Panc1 (cell line): ENCODE measurements around the gene PTPRJ. TPM values are rescaled to one million over a fixed set of nuclear protein-coding genes. Genes with fewer than 3 reads are reported as not detected.
A peak's percentile ranks its signal among the peaks of the same experiment; 100 is the strongest.

Source experiments
- ATAC-seq: fragments of 200-7000 bp; cut with Tn5 transposase; 2 replicates; pipeline ENCODE4 v1.9.1; 2020; ENCODE audit warnings: mild to moderate bottlenecking, moderate library complexity
- BruUV-seq: library from RNA; stranded (reverse); fragments of 400-500 nt; replicated peaks from 2 replicates; lab custom pipeline; 2021; lab: Mats Ljungman, UMichigan
- CTCF ChIA-PET: fragments of 300-600 bp; sonication (Branson Sonifier 250); formaldehyde crosslinking; loops from one replicate; lab custom pipeline; 2022; ENCODE audit warnings: antibody characterized with exemption; lab: Charles Lee
- POLR2A ChIA-PET: fragments of 300-600 bp; sonication (Branson Sonifier 250); formaldehyde crosslinking; loops from one replicate; lab custom pipeline; 2022; ENCODE audit warnings: antibody characterized with exemption; lab: Charles Lee
- DNase-seq: peaks from one replicate; pipeline ENCODE4 v3.0.0-alpha.2; 2010; ENCODE audit warnings: low read depth, low spot score
- H3K27ac ChIP-seq: 2 replicates; pipeline ENCODE4 v1.5.1; 2011; ENCODE audit warnings: mild to moderate bottlenecking, low read length, inconsistent platforms
- H3K27me3 ChIP-seq: fragments of 200-500 bp; sonication (Bioruptor generic); 2 replicates; pipeline ENCODE4 v1.6.0; 2014; ENCODE audit warnings: low read length, inconsistent platforms; ENCODE audit not compliant: control insufficient read depth, insufficient read depth
- H3K36me3 ChIP-seq: fragments of 200-500 bp; sonication (Bioruptor generic); 2 replicates; pipeline ENCODE4 v1.5.1; 2014; ENCODE audit warnings: inconsistent platforms, mild to moderate bottlenecking, low read length, moderate library complexity; ENCODE audit not compliant: control insufficient read depth, insufficient read depth
- H3K4me1 ChIP-seq: 2 replicates; pipeline ENCODE4 v1.5.1; 2011; ENCODE audit warnings: inconsistent platforms, mild to moderate bottlenecking, low read length, moderate library complexity; ENCODE audit not compliant: control insufficient read depth, insufficient read depth
- H3K4me3 ChIP-seq, 2 experiments: 2 replicates each; pipeline ENCODE4 v1.5.1; 2011 to 2012; ENCODE audit warnings: low read depth in 2 of 2, low read length in 2 of 2, mild to moderate bottlenecking in 2 of 2, inconsistent platforms in 1 of 2, moderate library complexity in 1 of 2
- H3K9me3 ChIP-seq: fragments of 200-500 bp; sonication (Bioruptor generic); 2 replicates; pipeline ENCODE4 v1.5.1; 2014; ENCODE audit warnings: low read depth, mild to moderate bottlenecking, inconsistent platforms, low read length, moderate library complexity; ENCODE audit not compliant: control insufficient read depth, insufficient read depth
- CTCF ChIP-seq: fragments of 450-650 bp; IDR thresholded peaks from 2 replicates; pipeline ENCODE4 v1.5.1; 2017; ENCODE audit warnings: mild to moderate bottlenecking
- POLR2AphosphoS5 ChIP-seq: IDR thresholded peaks from 2 replicates; pipeline ENCODE4 v1.6.1; 2012; ENCODE audit warnings: mild to moderate bottlenecking, low read depth, low read length, moderate library complexity
- REST ChIP-seq, 2 experiments: IDR thresholded peaks; 2 replicates each; pipeline ENCODE4 v1.6.1; 2011 to 2012; ENCODE audit warnings: low read depth in 2 of 2, control low read depth in 1 of 2, low read length in 1 of 2, mild to moderate bottlenecking in 1 of 2, moderate library complexity in 1 of 2; ENCODE audit not compliant: insufficient read depth in 1 of 2
- SIN3A ChIP-seq: IDR thresholded peaks from 2 replicates; pipeline ENCODE4 v1.6.1; 2012; ENCODE audit warnings: low read depth, mild to moderate bottlenecking, low read length, moderate library complexity, borderline replicate concordance; ENCODE audit not compliant: insufficient read depth
- TCF7L2 ChIP-seq: IDR thresholded peaks from 2 replicates; pipeline ENCODE4 v1.6.1; 2011; ENCODE audit warnings: mild to moderate bottlenecking, low read depth, low read length, inconsistent platforms
- in situ Hi-C: cut with HindIII; loops from 2 replicates; pipeline ENCODE4 v1.10.0; 2016; ENCODE audit warnings: low sequenced_read_pairs, low pct_unique_long_range_greater_than_20kb
- intact Hi-C: fragments of 100-400 bp; cut with micrococcal nuclease; formaldehyde crosslinking; loops from one replicate; pipeline ENCODE4 v1.10.0; 2022; ENCODE audit not compliant: unreplicated experiment
- total RNA-seq: library from RNA; stranded (reverse); gene quantifications from one replicate; pipeline ENCODE4 v1.2.1, GENCODE V29; 2021; ENCODE audit not compliant: unreplicated experiment

The PTPRJ gene
- total RNA-seq, 1 experiment from 2014 or later = 73.6 TPM

- no peaks in the 10 kb centered on the region for H3K36me3 ChIP-seq
- no TSS peak for BruUV-seq
- in situ Hi-C loops (no loop called here), intact Hi-C loops (no loop called here)
- H3K4me3 ChIP-seq = no peak overlapping the region
- H3K27me3 ChIP-seq = no peaks in the 10 kb centered on the region
- peaks cover 10% of the 10 kb centered on the region for H3K4me1 ChIP-seq
- no peaks in the 10 kb centered on the region for H3K9me3 ChIP-seq
- POLR2A ChIA-PET = no interaction called here
- no peak; the same call in 1 of the 2 replicates for ATAC-seq
- DNase-seq = no peak
- CTCF ChIA-PET = no interaction called here
- no peak for TF ChIP-seq SIN3A
- TF ChIP-seq REST (IDR thresholded peaks at IDR 0.05; ENCODE audit: insufficient read depth in 1 of 2, low read depth in 2 of 2, low read length in 1 of 2) = no peak
- TF ChIP-seq TCF7L2 = no peak
- TF ChIP-seq CTCF = no peak
- no peak for TF ChIP-seq POLR2AphosphoS5
- H3K27ac ChIP-seq = no peak overlapping the region
Observed at GRCh38 chr11:48080301-48080861, 100.0 kb downstream of the PTPRJ start.

GRCh38 chr11:48081151-48082010 lies 101.0 kb downstream of the PTPRJ start:
- Histone ChIP-seq H3K4me3 (no peak overlapping the region), H3K9me3 (no peaks in the 10 kb centered on the region), H3K36me3 (no peaks in the 10 kb centered on the region), H3K4me1 (peaks cover 10% of the 10 kb centered on the region), H3K27ac (no peak overlapping the region), H3K27me3 (no peaks in the 10 kb centered on the region)
- intact Hi-C loops = no loop called here
- DNase-seq = no peak
- BruUV-seq = no TSS peak
- ATAC-seq = peak; percentile 64
- ChIA-PET POLR2A (no interaction called here), CTCF (interaction anchor here (0.6 kb wide), 1 partner anchor 102 kb away, joined by 9 read pairs; no protein-coding TSS in a partner anchor)
- TF ChIP-seq POLR2AphosphoS5 = no peak
- no peak for TF ChIP-seq REST (IDR thresholded peaks at IDR 0.05; ENCODE audit: insufficient read depth in 1 of 2, low read depth in 2 of 2, low read length in 1 of 2)
- no peak for TF ChIP-seq SIN3A
- no peak for TF ChIP-seq TCF7L2
- no peak for TF ChIP-seq CTCF
- in situ Hi-C loops = no loop called here
